WERI-Rb-1 (cell line): ENCODE results near the gene IGF1R.

Experiments
- DNase-seq: peaks from one replicate; pipeline ENCODE4 v3.0.0-alpha.2; 2020
- H3K27ac ChIP-seq: fragments of 250-450 bp; sonication (Bioruptor Pico); 2 replicates; pipeline ENCODE4 v1.5.1; 2020; ENCODE audit warnings: mild to moderate bottlenecking, moderate library complexity
- H3K27me3 ChIP-seq: fragments of 250-450 bp; sonication (Bioruptor Pico); 2 replicates; pipeline ENCODE4 v1.5.1; 2021; ENCODE audit warnings: mild to moderate bottlenecking, low read depth, moderate library complexity; ENCODE audit not compliant: insufficient read depth, severe bottlenecking
- H3K36me3 ChIP-seq: fragments of 250-450 bp; sonication (Bioruptor Pico); 2 replicates; pipeline ENCODE4 v1.5.1; 2020; ENCODE audit warnings: mild to moderate bottlenecking, moderate library complexity
- H3K4me3 ChIP-seq: 2 replicates; pipeline ENCODE4 v1.5.1; 2011; ENCODE audit warnings: low read depth, mild to moderate bottlenecking, control low read depth, low read length
- H3K9me3 ChIP-seq: fragments of 250-450 bp; sonication (Bioruptor Pico); 2 replicates; pipeline ENCODE4 v1.5.1; 2021; ENCODE audit warnings: mild to moderate bottlenecking, moderate library complexity; ENCODE audit not compliant: severe bottlenecking
- CTCF ChIP-seq: IDR thresholded peaks from 2 replicates; pipeline ENCODE4 v1.5.1; 2011; ENCODE audit warnings: low read depth, mild to moderate bottlenecking, control low read depth, inconsistent platforms, low read length

Gene IGF1R

GRCh38 chr15:98754657-98755022, 106.3 kb downstream of the IGF1R start:
- Histone ChIP-seq H3K4me3 (no peak overlapping the region), H3K27ac (no peak overlapping the region), H3K27me3 (no peaks in the 10 kb centered on the region), H3K36me3 (no peaks in the 10 kb centered on the region), H3K9me3 (no peaks in the 10 kb centered on the region)
- TF ChIP-seq CTCF, result no peak
- no peak for DNase-seq

GRCh38 chr15:98755138-98755537, 106.8 kb downstream of the IGF1R start:
- TF ChIP-seq CTCF, result no peak
- Histone ChIP-seq H3K4me3 (no peak overlapping the region), H3K27ac (no peak overlapping the region), H3K9me3 (no peaks in the 10 kb centered on the region), H3K27me3 (no peaks in the 10 kb centered on the region), H3K36me3 (no peaks in the 10 kb centered on the region)
- DNase-seq, result no peak

- Histone ChIP-seq H3K27me3 (no peaks in the 10 kb centered on the region), H3K9me3 (no peaks in the 10 kb centered on the region), H3K4me3 (no peak overlapping the region), H3K27ac (no peak overlapping the region), H3K36me3 (no peaks in the 10 kb centered on the region)
- no peak for TF ChIP-seq CTCF
- DNase-seq, result no peak
These were observed 107.4 kb downstream of the IGF1R start for GRCh38 chr15:98755781-98756180.

- DNase-seq, result peak; percentile 68
- TF ChIP-seq CTCF, result no peak
- no peak overlapping the region for H3K4me3 ChIP-seq
- H3K27ac ChIP-seq, result 0 out of 2 replicates have a peak overlapping the region, but pooled peaks have one; percentile 3
- H3K27me3 ChIP-seq, result no peaks in the 10 kb centered on the region
- no peaks in the 10 kb centered on the region for H3K9me3 ChIP-seq
- H3K36me3 ChIP-seq, result no peaks in the 10 kb centered on the region
These were observed 109.9 kb downstream of the IGF1R start for GRCh38 chr15:98758224-98758623.

GRCh38 chr15:98759277-98759676, 110.9 kb downstream of the IGF1R start:
- no peak for DNase-seq
- no peaks in the 10 kb centered on the region for H3K9me3 ChIP-seq
- no peaks in the 10 kb centered on the region for H3K27me3 ChIP-seq
- H3K27ac ChIP-seq, result no peak overlapping the region
- H3K4me3 ChIP-seq, result no peak overlapping the region
- no peaks in the 10 kb centered on the region for H3K36me3 ChIP-seq
- no peak for TF ChIP-seq CTCF

GRCh38 chr15:98760112-98760826, 111.9 kb downstream of the IGF1R start:
- Histone ChIP-seq H3K4me3 (no peak overlapping the region), H3K36me3 (no peaks in the 10 kb centered on the region), H3K27me3 (no peaks in the 10 kb centered on the region), H3K27ac (no peak overlapping the region), H3K9me3 (no peaks in the 10 kb centered on the region)
- TF ChIP-seq CTCF, result no peak
- DNase-seq, result no peak
